HepG2 (cell line): ENCODE data around the gene RIPK1. TPM values are rescaled to one million over a fixed set of nuclear protein-coding genes. Genes with fewer than 3 reads are reported as not detected.

Experiments
- DBP ChIP-seq: sonication (generic); formaldehyde crosslinking; IDR thresholded peaks from 2 replicates; pipeline ENCODE4 v1.4.0; 2020; ENCODE audit warnings: missing genetic modification reagents; ENCODE audit errors: not compliant biosample characterization
- GLMP ChIP-seq: sonication (generic); formaldehyde crosslinking; IDR thresholded peaks from 2 replicates; pipeline ENCODE4 v1.9.0; 2021; ENCODE audit warnings: missing genetic modification reagents, mild to moderate bottlenecking, borderline replicate concordance
- KLF15 ChIP-seq: sonication (generic); formaldehyde crosslinking; IDR thresholded peaks from 2 replicates; pipeline ENCODE4 v1.8.1; 2023; ENCODE audit warnings: borderline replicate concordance, mild to moderate bottlenecking, inconsistent platforms, missing genetic modification reagents, mixed read lengths
- KLF6 ChIP-seq: IDR thresholded peaks from 2 replicates; pipeline ENCODE4 v1.8.0; 2016; ENCODE audit warnings: missing biosample characterization, missing genetic modification reagents
- MNT ChIP-seq: fragments of 450-650 bp; IDR thresholded peaks from 2 replicates; pipeline ENCODE4 v1.6.1; 2016
- MTA1 ChIP-seq: sonication (generic); formaldehyde crosslinking; IDR thresholded peaks from 2 replicates; pipeline ENCODE4 v1.4.0; 2020; ENCODE audit warnings: missing genetic modification reagents, mild to moderate bottlenecking, borderline replicate concordance
- NBN ChIP-seq: fragments of 450-650 bp; conservative IDR thresholded peaks from 2 replicates; pipeline ENCODE4 v1.6.1; 2017
- POGZ ChIP-seq: sonication (generic); formaldehyde crosslinking; IDR thresholded peaks from 2 replicates; pipeline ENCODE4 v1.4.0; 2020; ENCODE audit warnings: mild to moderate bottlenecking, missing genetic modification reagents
- SATB2 ChIP-seq: sonication (generic); formaldehyde crosslinking; IDR thresholded peaks from 2 replicates; pipeline ENCODE4 v1.5.0; 2020; ENCODE audit warnings: missing genetic modification reagents
- SIN3A ChIP-seq: IDR thresholded peaks from 2 replicates; pipeline ENCODE4 v1.6.1; 2011; ENCODE audit warnings: low read depth, mild to moderate bottlenecking, control low read depth, low read length, borderline replicate concordance
- TBP ChIP-seq: sonication (generic); formaldehyde crosslinking; IDR thresholded peaks from 2 replicates; pipeline ENCODE4 v1.5.0; 2020; ENCODE audit warnings: missing genetic modification reagents
- TBX2 ChIP-seq: sonication (generic); formaldehyde crosslinking; IDR thresholded peaks from 2 replicates; pipeline ENCODE4 v1.5.0; 2020; ENCODE audit warnings: missing genetic modification reagents, mild to moderate bottlenecking, borderline replicate concordance
- YEATS4 ChIP-seq: sonication (generic); formaldehyde crosslinking; IDR thresholded peaks from 2 replicates; pipeline ENCODE4 v1.4.0; 2020; ENCODE audit warnings: missing genetic modification reagents, borderline replicate concordance
- YY1 ChIP-seq: IDR thresholded peaks from 2 replicates; pipeline ENCODE4 v1.6.1; 2011; ENCODE audit warnings: low read length, low read depth, moderate library complexity, mild to moderate bottlenecking; ENCODE audit not compliant: insufficient read depth, insufficient replicate concordance
- ZBTB10 ChIP-seq: sonication (generic); formaldehyde crosslinking; IDR thresholded peaks from 2 replicates; pipeline ENCODE4 v1.4.0; 2020; ENCODE audit warnings: missing genetic modification reagents, borderline replicate concordance
- ZMAT3 ChIP-seq: sonication (generic); formaldehyde crosslinking; conservative IDR thresholded peaks from 2 replicates; pipeline ENCODE4 v1.7.0; 2021; ENCODE audit warnings: missing genetic modification reagents
- ZNF350 ChIP-seq: sonication (generic); formaldehyde crosslinking; IDR thresholded peaks from 2 replicates; pipeline ENCODE4 v1.4.0; 2020; ENCODE audit warnings: mild to moderate bottlenecking, low read depth, missing genetic modification reagents, borderline replicate concordance
- ZNF512B ChIP-seq: sonication (generic); formaldehyde crosslinking; IDR thresholded peaks from 2 replicates; pipeline ENCODE4 v1.5.1; 2020; ENCODE audit warnings: missing genetic modification reagents, mild to moderate bottlenecking, borderline replicate concordance
- ZNF709 ChIP-seq: sonication (generic); formaldehyde crosslinking; IDR thresholded peaks from 2 replicates; pipeline ENCODE4 v1.5.0; 2020; ENCODE audit warnings: mild to moderate bottlenecking, missing genetic modification reagents
- ZSCAN21 ChIP-seq: sonication (generic); formaldehyde crosslinking; IDR thresholded peaks from 2 replicates; pipeline ENCODE4 v1.8.0; 2022; ENCODE audit warnings: mild to moderate bottlenecking, missing genetic modification reagents, moderate library complexity, borderline replicate concordance
- polyA plus RNA-seq, 8 experiments: library from polyadenylated mRNA; depleted of rRNA in 3 of 8; stranded (reverse) in 7 of 8; unstranded in 1 of 8; fragments of >200 nt; fragmentation: Illumina TruSeq in 4 of 8; extraction: Trizol in 4 of 8; gene quantifications; 2 replicates each; pipeline versions ENCODE4 v1.2.1 to v1.2.3, GENCODE V29; 2011 to 2016; ENCODE audit warnings: low read depth in 4 of 8, missing spikeins in 1 of 8, mixed read lengths in 1 of 8; ENCODE audit not compliant: insufficient read depth in 1 of 8
- total RNA-seq, 5 experiments: library from RNA; depleted of rRNA; stranded (reverse); fragments of >200 nt; fragmentation: Illumina TruSeq; extraction: Trizol; gene quantifications; 2 replicates each; pipeline ENCODE4 v1.2.3, GENCODE V29; 2016; ENCODE audit warnings: low read depth in 1 of 5

Gene RIPK1
- total and polyA plus RNA-seq, 2 of the 13 experiments (the other 11 are each of a cell fraction or from before 2014, with no cell fraction given): 9.0 to 10.3 TPM

DNA sequence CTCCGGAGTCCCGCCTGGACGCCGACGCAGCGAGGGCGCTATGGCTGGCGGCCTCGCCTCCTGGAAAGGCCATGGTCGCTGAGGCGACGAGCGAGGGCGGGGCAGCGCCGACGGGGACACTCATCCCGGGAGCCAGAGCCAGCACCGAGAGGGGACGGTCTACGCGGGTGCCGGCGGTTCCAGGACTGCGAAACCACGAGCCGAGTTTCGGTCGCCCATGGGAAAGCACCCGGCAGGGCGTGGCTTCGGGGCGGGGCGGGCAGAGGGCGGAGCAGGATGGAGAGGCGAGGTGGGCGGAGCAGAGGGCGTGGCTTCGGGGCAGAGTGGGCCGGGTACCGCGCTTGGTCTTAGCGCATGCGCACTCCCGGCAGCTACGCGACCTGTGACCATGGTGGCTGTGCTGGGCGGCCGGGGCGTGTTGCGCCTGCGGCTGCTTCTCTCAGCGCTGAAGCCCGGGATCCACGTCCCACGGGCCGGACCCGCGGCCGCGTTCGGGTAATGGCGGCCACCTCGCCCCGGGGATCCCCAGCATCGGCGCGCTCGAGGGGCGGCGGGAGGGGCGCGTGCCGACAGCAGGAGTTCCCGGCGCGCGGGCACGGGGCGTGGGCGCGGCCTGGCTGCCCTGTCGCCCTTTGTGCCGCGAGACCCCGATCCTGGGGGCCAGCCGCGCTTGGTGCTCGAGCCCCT, 50.2 kb downstream of the RIPK1 start, which contains the start of gene BPHL (continued):
- TF ChIP-seq GLMP (CRISPR knock-in tag) (no peak), ZNF350 (peak; percentile 97), ZSCAN21 (peak; percentile 96), YY1 (peak; percentile 87), KLF15 (CRISPR knock-in tag) (no peak), DBP (CRISPR knock-in tag) (peak; percentile 54), TBX2 (CRISPR knock-in tag) (peak; percentile 86), ZNF512B (CRISPR knock-in tag) (no peak), TBP (CRISPR knock-in tag) (0 out of 2 replicates have a peak, but pooled peaks have one; percentile 42), YEATS4 (CRISPR knock-in tag) (peak; percentile 98), KLF6 (CRISPR knock-in tag) (peak; percentile 90), MTA1 (CRISPR knock-in tag) (peak; percentile 98), SATB2 (peak; percentile 33; the same call in 1 of the 2 replicates), ZNF709 (CRISPR knock-in tag) (peak; percentile 93), NBN (no peak), SIN3A (0 out of 2 replicates have a peak, but pooled peaks have one; percentile 47), ZBTB10 (CRISPR knock-in tag) (no peak), MNT (peak; percentile 51), POGZ (CRISPR knock-in tag) (peak; percentile 76), ZMAT3 (CRISPR knock-in tag) (peak; percentile 93)
